ENCODE measurements around the gene MOCOS. TPM values are rescaled to one million over a fixed set of nuclear protein-coding genes. Genes with fewer than 3 reads are reported as not detected.

The MOCOS gene
- total RNA-seq, 1 donor from 2014 or later = 0.38 TPM

- ATAC-seq (no peak), DNase-seq (ENCODE audit: missing footprints) (no peak)
- intact Hi-C loops (cut with DNase I) = no loop called here
Observed at GRCh38 chr18:36250827-36251226, 63.5 kb downstream of the MOCOS start.

GRCh38 chr18:36255072-36255698 lies 67.9 kb downstream of the MOCOS start:
- ATAC-seq = no peak
- DNase-seq (ENCODE audit: missing footprints) = no peak
- intact Hi-C loops (cut with DNase I) = no loop called here

- intact Hi-C loops (cut with DNase I) = no loop called here
- no peak for DNase-seq (ENCODE audit: missing footprints)
- ATAC-seq = no peak
Observed at GRCh38 chr18:36256094-36256493, 68.8 kb downstream of the MOCOS start.

GRCh38 chr18:36262971-36263370 lies 75.7 kb downstream of the MOCOS start:
- DNase-seq (ENCODE audit: missing footprints) (no peak), ATAC-seq (no peak)
- intact Hi-C loops (cut with DNase I) = no loop called here

- no peak for DNase-seq (ENCODE audit: missing footprints)
- ATAC-seq = no peak
- intact Hi-C loops (cut with DNase I) = no loop called here
Observed at GRCh38 chr18:36264283-36264682, 77.0 kb downstream of the MOCOS start.

DNA sequence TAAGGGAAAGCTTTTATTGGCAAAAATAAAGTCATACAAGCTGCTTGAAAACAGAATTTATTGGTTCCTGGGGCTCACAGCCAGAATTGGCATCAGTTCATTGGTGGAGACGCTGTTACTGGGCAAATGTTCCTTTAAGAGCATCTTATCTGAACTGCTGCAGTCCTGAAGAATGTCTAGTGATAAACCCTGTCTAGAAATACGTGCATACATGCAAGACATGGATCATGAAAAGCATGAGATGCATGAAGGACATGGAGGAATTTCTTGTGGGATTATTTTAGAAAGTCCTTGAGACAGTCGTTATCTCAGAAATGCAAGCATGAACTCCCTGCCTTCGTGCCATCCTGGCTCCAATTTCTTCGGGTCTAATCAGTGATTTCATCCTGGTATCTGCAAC lies 77.7 kb downstream of the MOCOS start:
- intact Hi-C loops (cut with DNase I) = no loop called here
- no peak for ATAC-seq
- no peak for DNase-seq (ENCODE audit: missing footprints)

GRCh38 chr18:36269157-36269556 lies 81.9 kb downstream of the MOCOS start:
- ATAC-seq (no peak), DNase-seq (ENCODE audit: missing footprints) (no peak)
- intact Hi-C loops (cut with DNase I) = no loop called here

DNA sequence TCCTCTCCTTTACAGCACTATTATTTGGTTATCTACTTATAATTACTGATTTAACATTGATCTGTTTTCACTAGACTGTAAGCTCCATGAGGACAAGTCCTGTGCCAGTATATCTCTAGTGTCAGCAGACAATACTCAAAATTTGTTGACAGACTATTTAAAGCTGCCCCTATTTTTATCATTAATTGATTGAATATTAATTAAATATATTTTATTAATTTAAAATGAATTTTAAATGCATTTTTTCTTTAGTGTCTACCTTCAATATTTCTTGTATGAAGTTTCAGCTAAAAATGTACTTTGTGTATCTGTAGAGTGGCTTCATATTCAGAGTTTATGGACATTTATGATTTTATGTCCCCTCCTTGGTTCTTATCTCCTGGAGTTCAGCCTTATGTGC lies 83.9 kb downstream of the MOCOS start:
- DNase-seq (ENCODE audit: missing footprints) (no peak), ATAC-seq (no peak)
- intact Hi-C loops (cut with DNase I) = no loop called here

GRCh38 chr18:36273347-36273746 lies 86.0 kb downstream of the MOCOS start:
- ATAC-seq = no peak
- intact Hi-C loops (cut with DNase I) = no loop called here
- no peak for DNase-seq (ENCODE audit: missing footprints)

DNA sequence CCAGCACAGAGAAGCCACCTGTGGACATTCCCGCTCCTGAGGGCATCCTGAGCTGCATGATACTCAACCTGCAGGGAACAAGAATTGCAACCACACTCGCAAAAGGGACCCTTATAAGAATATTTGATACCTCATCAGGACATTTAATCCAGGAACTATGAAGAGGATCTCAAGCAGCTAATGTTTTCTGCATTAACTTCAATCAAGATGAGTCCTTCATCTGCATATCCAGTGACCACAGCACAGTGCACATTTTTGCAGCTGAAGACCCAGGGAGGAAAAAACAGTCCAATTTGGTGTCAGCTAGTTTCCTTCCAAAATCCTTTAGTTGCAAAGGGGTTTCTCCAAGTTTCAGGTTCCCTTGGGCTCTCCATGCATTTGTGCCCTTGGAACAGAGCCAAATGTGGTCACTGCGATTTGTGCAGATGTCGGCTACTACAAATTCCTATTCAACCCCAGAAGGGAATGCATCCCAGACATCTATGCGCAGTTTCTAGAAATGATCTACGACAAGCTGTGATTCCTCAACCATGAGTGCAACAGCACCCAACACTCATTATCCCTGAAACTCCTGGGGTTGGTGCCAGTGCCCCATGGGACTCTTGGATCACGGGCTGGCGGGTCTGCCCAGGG lies 86.9 kb downstream of the MOCOS start:
- DNase-seq (ENCODE audit: missing footprints) (no peak), ATAC-seq (no peak)
- intact Hi-C loops (cut with DNase I) = no loop called here

DNA sequence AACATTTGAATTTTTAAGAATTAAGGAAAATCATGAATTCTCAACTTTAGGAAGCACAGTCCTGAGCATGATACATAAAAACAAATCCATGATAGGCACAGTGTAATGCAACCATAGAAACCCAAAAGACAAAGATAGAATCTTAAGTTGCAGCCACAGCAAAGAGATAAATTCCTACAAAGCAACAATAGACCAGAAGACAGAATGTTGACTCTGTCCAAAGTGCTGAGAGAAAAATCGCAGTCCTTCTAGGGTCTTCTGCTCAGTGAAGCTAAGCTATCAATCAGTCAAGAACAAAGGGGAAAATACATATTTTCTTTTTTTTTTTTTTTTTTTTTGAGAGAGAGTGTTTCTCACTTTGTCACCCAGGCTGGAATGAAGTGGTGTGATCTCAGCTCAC lies 88.3 kb downstream of the MOCOS start:
- intact Hi-C loops (cut with DNase I) = no loop called here
- DNase-seq (ENCODE audit: missing footprints) (no peak), ATAC-seq (no peak)

GRCh38 chr18:36279001-36279400 lies 91.7 kb downstream of the MOCOS start:
- DNase-seq (ENCODE audit: missing footprints) (no peak), ATAC-seq (no peak)
- intact Hi-C loops (cut with DNase I) = no loop called here

GRCh38 chr18:36281936-36282335 lies 94.6 kb downstream of the MOCOS start:
- ATAC-seq (no peak), DNase-seq (ENCODE audit: missing footprints) (no peak)
- intact Hi-C loops (cut with DNase I) = loop anchor here (5.0 kb wide), 2 partner anchors 95 to 525 kb away; partner anchors contain the start of gene MOCOS

GRCh38 chr18:36283448-36283847 lies 96.2 kb downstream of the MOCOS start:
- intact Hi-C loops (cut with DNase I) = loop anchor here (5.0 kb wide), 2 partner anchors 96 to 526 kb away; partner anchors contain the start of gene MOCOS
- ATAC-seq (no peak), DNase-seq (ENCODE audit: missing footprints) (no peak)

DNA sequence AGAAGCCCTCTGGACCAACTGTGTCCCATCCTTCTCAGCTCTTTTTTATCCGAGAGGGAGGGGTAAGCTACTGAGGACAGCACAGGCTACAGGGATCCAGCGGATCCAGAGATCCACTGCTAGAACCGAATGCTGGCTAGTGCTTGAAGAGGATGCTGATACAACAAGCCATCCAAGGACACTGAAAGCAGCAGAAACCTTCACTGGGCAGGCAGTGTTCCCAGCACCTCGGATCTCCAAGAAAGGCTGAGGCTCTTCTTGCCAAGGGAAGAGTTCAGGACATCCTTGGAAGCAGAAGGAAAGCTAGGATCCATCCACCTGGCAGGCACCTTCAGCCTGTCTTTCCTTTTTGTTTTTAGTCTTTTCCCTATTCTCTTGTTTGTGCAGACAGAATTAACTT lies 97.0 kb downstream of the MOCOS start:
- DNase-seq (ENCODE audit: missing footprints) (no peak), ATAC-seq (no peak)
- intact Hi-C loops (cut with DNase I) = loop anchor here (1.0 to 5.0 kb wide), 4 partner anchors 97 to 527 kb away; partner anchors contain the start of gene MOCOS

DNA sequence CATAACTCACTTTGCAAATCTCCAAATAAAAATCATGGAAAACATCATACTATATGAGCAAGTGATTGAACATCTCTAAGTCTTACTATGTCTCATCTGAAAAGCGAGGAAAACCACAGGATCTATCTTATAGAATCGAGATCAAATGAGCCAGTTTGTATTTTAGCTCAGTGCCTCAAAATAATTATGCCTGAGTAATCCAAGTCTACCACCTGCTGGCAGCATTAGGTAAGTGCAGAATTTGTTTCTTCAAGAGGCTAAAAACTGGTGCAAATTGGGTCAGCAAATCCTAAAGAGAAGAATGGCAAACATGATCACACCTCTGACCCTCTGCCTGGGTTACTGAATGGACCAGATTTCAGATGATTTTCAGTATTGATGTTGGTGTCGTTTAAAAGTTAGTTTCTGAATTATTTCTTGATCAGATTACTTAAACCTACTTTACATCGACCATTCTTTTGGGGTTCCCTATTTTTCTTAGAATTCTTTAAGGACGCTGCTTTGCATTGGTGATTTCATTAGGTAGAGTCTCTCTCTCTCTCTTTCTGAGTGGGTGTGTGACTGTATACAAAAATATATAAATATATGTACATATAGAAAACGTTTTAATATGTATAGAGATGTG lies 97.5 kb downstream of the MOCOS start:
- no peak for DNase-seq (ENCODE audit: missing footprints)
- intact Hi-C loops (cut with DNase I) = loop anchor here (1.0 to 5.0 kb wide), 4 partner anchors 97 to 527 kb away; partner anchors contain the start of gene MOCOS
- ATAC-seq = no peak

DNA sequence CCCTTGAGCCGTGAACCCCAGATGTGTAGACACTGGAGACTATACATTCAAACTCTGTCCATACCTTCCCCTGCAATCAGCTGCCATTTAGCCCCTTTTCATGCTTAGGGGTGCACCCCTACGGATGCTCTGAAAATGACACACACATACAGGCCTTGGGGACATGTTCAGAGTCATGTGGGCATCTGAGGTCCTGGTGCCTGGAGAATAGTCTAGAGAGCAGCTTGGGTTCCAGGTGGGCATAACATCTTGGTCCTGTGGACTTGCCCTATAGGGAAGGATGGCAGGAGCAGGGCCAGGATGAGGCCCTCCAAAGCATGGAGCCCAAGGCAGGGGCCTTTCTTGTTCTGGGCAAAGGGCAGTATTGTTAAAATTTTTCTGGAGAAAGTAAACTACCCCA lies 100.4 kb downstream of the MOCOS start:
- intact Hi-C loops (cut with DNase I) = no loop called here
- DNase-seq (ENCODE audit: missing footprints) (no peak), ATAC-seq (no peak)

GRCh38 chr18:36288689-36289088 lies 101.4 kb downstream of the MOCOS start:
- intact Hi-C loops (cut with DNase I) = no loop called here

GRCh38 chr18:36294031-36294430 lies 106.7 kb downstream of the MOCOS start:
- ATAC-seq (no peak), DNase-seq (ENCODE audit: missing footprints) (no peak)
- intact Hi-C loops (cut with DNase I) = no loop called here

More at GRCh38 chr18:36288689-36289088, 101.4 kb downstream of the MOCOS start:
- ATAC-seq (no peak), DNase-seq (ENCODE audit: missing footprints) (no peak)

DNA sequence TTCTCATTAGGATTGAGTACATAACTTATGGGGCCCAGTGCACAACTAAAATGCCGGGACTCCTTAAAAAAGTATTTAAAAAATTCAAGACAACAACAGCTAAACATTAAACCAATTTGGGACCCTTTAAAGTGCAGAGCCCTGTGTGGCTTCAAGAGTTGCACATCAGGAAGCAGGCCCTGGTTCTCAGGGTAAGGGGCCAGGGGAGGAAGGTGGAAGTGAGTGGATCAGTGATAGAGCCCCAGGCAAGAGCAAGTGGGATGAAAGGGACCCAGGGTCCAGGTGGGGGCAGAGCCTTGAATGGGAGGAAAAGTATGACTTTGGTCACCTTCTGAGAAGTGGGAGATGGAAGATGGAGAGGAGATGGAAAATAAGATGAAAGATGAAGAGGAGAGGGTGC lies 107.9 kb downstream of the MOCOS start:
- ATAC-seq (no peak), DNase-seq (ENCODE audit: missing footprints) (no peak)
- intact Hi-C loops (cut with DNase I) = loop anchor here (5.0 kb wide), 3 partner anchors 72 to 332 kb away; no protein-coding TSS in a partner anchor

All from Right ventricle myocardium inferior (tissue), 1 donor.